SK-N-SH (cell line): Measurements from ENCODE around the gene CD300H. TPM values are rescaled to one million over a fixed set of nuclear protein-coding genes. Genes with fewer than 3 reads are reported as not detected.

Experiments used
- CTCF ChIA-PET: fragments of 300-600, 350-600 bp; formaldehyde crosslinking; extraction: SDS; loops from one replicate; lab custom pipeline; 2021; lab: Yijun Ruan, JAX
- POLR2A ChIA-PET: fragments of 350-600 bp; sonication (Branson Sonifier 250); formaldehyde crosslinking; extraction: SDS; loops from one replicate; lab custom pipeline; 2020; ENCODE audit warnings: antibody characterized with exemption, inconsistent platforms; lab: Yijun Ruan, JAX
- DNase-seq: peaks from one replicate; pipeline ENCODE4 v3.0.0; 2012
- H2AFZ ChIP-seq: fragments of 200-600 bp; sonication (generic); 2 replicates; pipeline ENCODE4 v1.8.1; 2016; ENCODE audit warnings: antibody characterized with exemption, mild to moderate bottlenecking, low read depth
- H3F3A ChIP-seq: fragments of 200-600 bp; sonication (generic); replicated peaks from 2 replicates; pipeline ENCODE3; 2016; ENCODE audit warnings: antibody characterized with exemption, mild to moderate bottlenecking; ENCODE audit not compliant: insufficient read depth
- H3K27ac ChIP-seq, 2 experiments: fragments of 200-500 bp in 1 of 2; fragments of 200-600 bp in 1 of 2; sonication (Bioruptor generic) in 1 of 2; sonication (generic), shearing (Covaris generic) in 1 of 2; 2 replicates each; pipeline versions ENCODE4 v1.5.1 to v1.6.1; 2014 to 2016; ENCODE audit warnings: low read depth in 2 of 2, inconsistent platforms in 1 of 2, low read length in 1 of 2, mild to moderate bottlenecking in 1 of 2, mixed read lengths in 1 of 2
- H3K27me3 ChIP-seq: fragments of 200-600 bp; sonication (generic), shearing (Covaris generic); 2 replicates; pipeline ENCODE4 v1.6.1; 2016; ENCODE audit warnings: mixed run types; ENCODE audit not compliant: insufficient read depth
- H3K36me3 ChIP-seq, 2 experiments: fragments of 200-500 bp in 1 of 2; fragments of 200-600 bp in 1 of 2; sonication (Bioruptor generic) in 1 of 2; sonication (generic) in 1 of 2; replicated peaks in 1 of 2; 2 replicates each; pipeline versions ENCODE3 to v1.5.1; 2014 to 2016; ENCODE audit warnings: low read length in 1 of 2, mild to moderate bottlenecking in 1 of 2; ENCODE audit not compliant: insufficient read depth in 2 of 2, control insufficient read depth in 1 of 2
- H3K4me1 ChIP-seq, 2 experiments: fragments of 200-500 bp in 1 of 2; fragments of 200-600 bp in 1 of 2; sonication (Bioruptor generic) in 1 of 2; sonication (generic), shearing (Covaris generic) in 1 of 2; 2 replicates each; pipeline versions ENCODE4 v1.5.1 to v1.6.1; 2014 to 2016; ENCODE audit warnings: low read depth in 1 of 2, low read length in 1 of 2, mixed run types in 1 of 2; ENCODE audit not compliant: insufficient read depth in 2 of 2, control insufficient read depth in 1 of 2
- H3K4me2 ChIP-seq: fragments of 200-600 bp; sonication (generic), shearing (Covaris generic); 2 replicates; pipeline ENCODE4 v1.6.1; 2017; ENCODE audit warnings: mixed run types
- H3K4me3 ChIP-seq, 2 experiments: fragments of 200-500 bp in 1 of 2; fragments of 200-600 bp in 1 of 2; sonication (Bioruptor generic) in 1 of 2; sonication (generic), shearing (Covaris generic) in 1 of 2; 2 replicates each; pipeline versions ENCODE4 v1.5.1 to v1.8.1; 2014 to 2016; ENCODE audit warnings: low read depth in 2 of 2, inconsistent platforms in 1 of 2, low read length in 1 of 2, mild to moderate bottlenecking in 1 of 2, mixed read lengths in 1 of 2, moderate library complexity in 1 of 2
- H3K79me2 ChIP-seq: fragments of 200-600 bp; sonication (generic); 2 replicates; pipeline ENCODE4 v1.8.1; 2017; ENCODE audit warnings: mild to moderate bottlenecking; ENCODE audit not compliant: insufficient read depth
- H3K9ac ChIP-seq: fragments of 200-600 bp; sonication (generic); 2 replicates; pipeline ENCODE4 v1.6.1; 2017; ENCODE audit warnings: mixed run types
- H3K9me2 ChIP-seq: fragments of 200-600 bp; sonication (generic); 2 replicates; pipeline ENCODE4 v1.6.1; 2017; ENCODE audit warnings: mixed run types
- H3K9me3 ChIP-seq: fragments of 200-600 bp; sonication (generic); 2 replicates; pipeline ENCODE4 v1.6.1; 2017; ENCODE audit warnings: mixed run types, mild to moderate bottlenecking, moderate library complexity
- H4K20me1 ChIP-seq: fragments of 200-600 bp; sonication (generic); 2 replicates; pipeline ENCODE4 v1.6.1; 2017; ENCODE audit warnings: mild to moderate bottlenecking, mixed run types; ENCODE audit not compliant: insufficient read depth
- CHD2 ChIP-seq: fragments of 150-350 bp; IDR thresholded peaks from 2 replicates; pipeline ENCODE4 v1.6.1; 2018; ENCODE audit warnings: low read length; ENCODE audit not compliant: partially characterized antibody
- FOXJ3 ChIP-seq: sonication (generic); formaldehyde crosslinking; IDR thresholded peaks from 2 replicates; pipeline ENCODE4 v1.5.1; 2020; ENCODE audit warnings: mild to moderate bottlenecking, missing genetic modification reagents
- GABPA ChIP-seq: IDR thresholded peaks from 2 replicates; pipeline ENCODE4 v1.4.0; 2012; ENCODE audit warnings: low read depth, mild to moderate bottlenecking
- GATA2 ChIP-seq: sonication (generic); formaldehyde crosslinking; IDR thresholded peaks from 2 replicates; pipeline ENCODE4 v1.5.0; 2020; ENCODE audit warnings: mild to moderate bottlenecking, missing genetic modification reagents
- MEF2A ChIP-seq: IDR thresholded peaks from 2 replicates; pipeline ENCODE4 v1.4.0; 2012; ENCODE audit warnings: low read depth, borderline replicate concordance
- MXI1 ChIP-seq: IDR thresholded peaks from 2 replicates; pipeline ENCODE4 v1.6.1; 2012; ENCODE audit warnings: mild to moderate bottlenecking, low read depth, low read length, improper control_type of control experiment
- RAD21 ChIP-seq: IDR thresholded peaks from 2 replicates; pipeline ENCODE4 v1.6.1; 2012; ENCODE audit warnings: mild to moderate bottlenecking, low read length
- RFX5 ChIP-seq: IDR thresholded peaks from 2 replicates; pipeline ENCODE4 v1.6.1; 2012; ENCODE audit warnings: mild to moderate bottlenecking, improper control_type of control experiment, low read length
- SMC3 ChIP-seq: IDR thresholded peaks from 2 replicates; pipeline ENCODE4 v1.6.1; 2012; ENCODE audit warnings: low read depth, low read length, improper control_type of control experiment
- TAF1 ChIP-seq: IDR thresholded peaks from 2 replicates; pipeline ENCODE4 v1.6.1; 2012; ENCODE audit warnings: low read depth, mild to moderate bottlenecking, low read length, moderate library complexity, borderline replicate concordance
- TEAD4 ChIP-seq: IDR thresholded peaks from 2 replicates; pipeline ENCODE4 v1.4.0; 2012; ENCODE audit warnings: mild to moderate bottlenecking, borderline replicate concordance; ENCODE audit not compliant: insufficient read depth
- YY1 ChIP-seq: IDR thresholded peaks from 2 replicates; pipeline ENCODE4 v1.4.0; 2012; ENCODE audit warnings: low read depth, mild to moderate bottlenecking
- WGBS: methylation state at CpG from one replicate; pipeline ENCODE4 v1.1.6; 2017; ENCODE audit warnings: low lambda C conversion rate; 5-methylcytosine and 5-hydroxymethylcytosine counted together
- polyA plus RNA-seq, 3 experiments: library from polyadenylated mRNA; depleted of rRNA; stranded (reverse); fragments of >200 nt; gene quantifications; 2 replicates each; pipeline ENCODE4 v1.2.3, GENCODE V29; 2012
- TF ChIP-seq, protein P1 (sequence below): fragments of 150-350 bp; IDR thresholded peaks from 2 replicates; pipeline ENCODE4 v1.6.1; 2017; ENCODE audit warnings: antibody characterized with exemption, low read length, low read depth, borderline replicate concordance
- TF ChIP-seq, protein P2 (sequence below): IDR thresholded peaks from 2 replicates; pipeline ENCODE4 v1.4.0; 2012; ENCODE audit warnings: low read depth, borderline replicate concordance
- TF ChIP-seq, protein P3 (sequence below): IDR thresholded peaks from 2 replicates; pipeline ENCODE4 v1.6.1; 2012; ENCODE audit warnings: mild to moderate bottlenecking, low read depth, low read length, moderate library complexity

Gene CD300H
- polyA plus RNA-seq, 1 of the 3 experiments (the other 2 are of a cell fraction): not detected

DNA sequence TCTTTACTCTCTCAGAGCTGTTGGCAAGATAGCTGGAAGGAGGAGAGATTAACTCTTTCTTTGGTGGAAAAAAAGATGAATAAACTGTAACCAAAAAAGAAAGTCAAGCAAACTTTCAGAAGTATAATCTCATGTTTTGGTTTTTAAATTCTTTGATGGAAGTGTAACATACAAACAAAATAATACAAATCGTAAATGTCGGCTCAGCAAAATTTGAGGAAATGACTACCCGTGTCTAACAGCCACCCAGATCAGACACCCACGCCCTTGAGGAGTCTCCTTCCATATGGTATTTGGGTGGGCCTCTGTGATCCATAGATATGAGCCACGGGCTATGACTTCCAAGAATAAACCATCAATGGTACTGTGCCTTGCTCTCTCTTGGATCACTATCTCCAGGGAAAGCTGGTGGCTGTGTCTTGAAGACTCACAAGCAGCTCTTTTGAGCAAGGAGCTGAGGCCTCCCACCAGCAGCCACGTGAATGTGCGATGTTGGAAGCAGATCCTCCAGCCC, 11.8 kb downstream of the CD300H start:
- POLR2A ChIA-PET: no interaction called here
- no peaks in the 10 kb centered on the region for H3K27me3 ChIP-seq
- H3F3A ChIP-seq: no peaks in the 10 kb centered on the region
- H3K36me3 ChIP-seq: no peaks in the 10 kb centered on the region
- H2AFZ ChIP-seq: no peak overlapping the region
- 24% methylated on average over 7 of the region's 7 CpGs for WGBS
- no peaks in the 10 kb centered on the region for H3K4me1 ChIP-seq
- no peaks in the 10 kb centered on the region for H3K9me3 ChIP-seq
- TF ChIP-seq MXI1 (no peak), TAF1 (no peak), GATA2 (no peak), YY1 (no peak), RFX5 (no peak), SMC3 (no peak), GABPA (no peak), RAD21 (no peak), TEAD4 (no peak), FOXJ3 (CRISPR knock-in tag) (no peak), MEF2A (no peak), CHD2 (no peak)
- TF ChIP-seq, protein P1, sequence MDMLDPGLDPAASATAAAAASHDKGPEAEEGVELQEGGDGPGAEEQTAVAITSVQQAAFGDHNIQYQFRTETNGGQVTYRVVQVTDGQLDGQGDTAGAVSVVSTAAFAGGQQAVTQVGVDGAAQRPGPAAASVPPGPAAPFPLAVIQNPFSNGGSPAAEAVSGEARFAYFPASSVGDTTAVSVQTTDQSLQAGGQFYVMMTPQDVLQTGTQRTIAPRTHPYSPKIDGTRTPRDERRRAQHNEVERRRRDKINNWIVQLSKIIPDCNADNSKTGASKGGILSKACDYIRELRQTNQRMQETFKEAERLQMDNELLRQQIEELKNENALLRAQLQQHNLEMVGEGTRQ: no peak
- TF ChIP-seq, protein P2, sequence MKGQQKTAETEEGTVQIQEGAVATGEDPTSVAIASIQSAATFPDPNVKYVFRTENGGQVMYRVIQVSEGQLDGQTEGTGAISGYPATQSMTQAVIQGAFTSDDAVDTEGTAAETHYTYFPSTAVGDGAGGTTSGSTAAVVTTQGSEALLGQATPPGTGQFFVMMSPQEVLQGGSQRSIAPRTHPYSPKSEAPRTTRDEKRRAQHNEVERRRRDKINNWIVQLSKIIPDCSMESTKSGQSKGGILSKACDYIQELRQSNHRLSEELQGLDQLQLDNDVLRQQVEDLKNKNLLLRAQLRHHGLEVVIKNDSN: no peak
- TF ChIP-seq, protein P3, sequence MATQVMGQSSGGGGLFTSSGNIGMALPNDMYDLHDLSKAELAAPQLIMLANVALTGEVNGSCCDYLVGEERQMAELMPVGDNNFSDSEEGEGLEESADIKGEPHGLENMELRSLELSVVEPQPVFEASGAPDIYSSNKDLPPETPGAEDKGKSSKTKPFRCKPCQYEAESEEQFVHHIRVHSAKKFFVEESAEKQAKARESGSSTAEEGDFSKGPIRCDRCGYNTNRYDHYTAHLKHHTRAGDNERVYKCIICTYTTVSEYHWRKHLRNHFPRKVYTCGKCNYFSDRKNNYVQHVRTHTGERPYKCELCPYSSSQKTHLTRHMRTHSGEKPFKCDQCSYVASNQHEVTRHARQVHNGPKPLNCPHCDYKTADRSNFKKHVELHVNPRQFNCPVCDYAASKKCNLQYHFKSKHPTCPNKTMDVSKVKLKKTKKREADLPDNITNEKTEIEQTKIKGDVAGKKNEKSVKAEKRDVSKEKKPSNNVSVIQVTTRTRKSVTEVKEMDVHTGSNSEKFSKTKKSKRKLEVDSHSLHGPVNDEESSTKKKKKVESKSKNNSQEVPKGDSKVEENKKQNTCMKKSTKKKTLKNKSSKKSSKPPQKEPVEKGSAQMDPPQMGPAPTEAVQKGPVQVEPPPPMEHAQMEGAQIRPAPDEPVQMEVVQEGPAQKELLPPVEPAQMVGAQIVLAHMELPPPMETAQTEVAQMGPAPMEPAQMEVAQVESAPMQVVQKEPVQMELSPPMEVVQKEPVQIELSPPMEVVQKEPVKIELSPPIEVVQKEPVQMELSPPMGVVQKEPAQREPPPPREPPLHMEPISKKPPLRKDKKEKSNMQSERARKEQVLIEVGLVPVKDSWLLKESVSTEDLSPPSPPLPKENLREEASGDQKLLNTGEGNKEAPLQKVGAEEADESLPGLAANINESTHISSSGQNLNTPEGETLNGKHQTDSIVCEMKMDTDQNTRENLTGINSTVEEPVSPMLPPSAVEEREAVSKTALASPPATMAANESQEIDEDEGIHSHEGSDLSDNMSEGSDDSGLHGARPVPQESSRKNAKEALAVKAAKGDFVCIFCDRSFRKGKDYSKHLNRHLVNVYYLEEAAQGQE: no peak
- no peaks in the 10 kb centered on the region for H4K20me1 ChIP-seq
- H3K4me3 ChIP-seq: no peak overlapping the region
- no peak overlapping the region for H3K9ac ChIP-seq
- no peak overlapping the region for H3K27ac ChIP-seq
- CTCF ChIA-PET: interaction anchor here (0.8 to 7.5 kb wide), 6 partner anchors 10 to 188 kb away, joined by 3 to 60 read pairs (median 4); partner anchors contain the start of gene CD300H
- no peaks in the 10 kb centered on the region for H3K9me2 ChIP-seq
- H3K4me2 ChIP-seq: no peak overlapping the region
- DNase-seq: no peak
- no peaks in the 10 kb centered on the region for H3K79me2 ChIP-seq
